HepG2 (cell line): ENCODE data around the gene PNLDC1. TPM values are rescaled to one million over a fixed set of nuclear protein-coding genes. Genes with fewer than 3 reads are reported as not detected.
A peak's percentile ranks its signal among the peaks of the same experiment; 100 is the strongest.

Experiments used
- CHD2 ChIP-seq: IDR thresholded peaks from 2 replicates; pipeline ENCODE4 v1.6.1; 2011; ENCODE audit warnings: low read depth, low read length, improper control_type of control experiment
- ELF3 ChIP-seq: IDR thresholded peaks from 2 replicates; pipeline ENCODE4 v1.6.1; 2016; ENCODE audit warnings: missing genetic modification reagents, missing compliant biosample characterization
- KLF16 ChIP-seq, 2 experiments: sonication (generic) in 1 of 2; formaldehyde crosslinking in 1 of 2; IDR thresholded peaks; 2 replicates each; pipeline versions ENCODE4 v1.6.1 to v1.8.0; 2016 to 2023; ENCODE audit warnings: missing genetic modification reagents in 2 of 2, missing compliant biosample characterization in 1 of 2
- MAFK ChIP-seq, 2 experiments: IDR thresholded peaks in 1 of 2; conservative IDR thresholded peaks in 1 of 2; 2 replicates each; pipeline ENCODE4 v1.6.1; 2011; ENCODE audit warnings: improper control_type of control experiment in 2 of 2, low read length in 2 of 2
- SP2 ChIP-seq: sonication (generic); formaldehyde crosslinking; IDR thresholded peaks from 2 replicates; pipeline ENCODE4 v1.5.1; 2020; ENCODE audit warnings: mild to moderate bottlenecking, missing genetic modification reagents
- TBP ChIP-seq: sonication (generic); formaldehyde crosslinking; IDR thresholded peaks from 2 replicates; pipeline ENCODE4 v1.5.0; 2020; ENCODE audit warnings: missing genetic modification reagents
- ZNF230 ChIP-seq: sonication (generic); formaldehyde crosslinking; IDR thresholded peaks from 2 replicates; pipeline ENCODE4 v1.4.0; 2020; ENCODE audit warnings: mild to moderate bottlenecking, missing genetic modification reagents
- ZNF3 ChIP-seq: IDR thresholded peaks from 2 replicates; pipeline ENCODE4 v1.7.0; 2017; ENCODE audit warnings: inconsistent platforms
- ZNF30 ChIP-seq: sonication (generic); formaldehyde crosslinking; IDR thresholded peaks from 2 replicates; pipeline ENCODE4 v1.5.0; 2020; ENCODE audit warnings: mild to moderate bottlenecking, missing genetic modification reagents
- ZNF350 ChIP-seq: sonication (generic); formaldehyde crosslinking; IDR thresholded peaks from 2 replicates; pipeline ENCODE4 v1.4.0; 2020; ENCODE audit warnings: mild to moderate bottlenecking, low read depth, missing genetic modification reagents, borderline replicate concordance
- ZNF451 ChIP-seq: sonication (generic); formaldehyde crosslinking; IDR thresholded peaks from 2 replicates; pipeline ENCODE4 v1.5.0; 2020; ENCODE audit warnings: mild to moderate bottlenecking, missing genetic modification reagents
- ZNF501 ChIP-seq: sonication (generic); formaldehyde crosslinking; IDR thresholded peaks from 2 replicates; pipeline ENCODE4 v1.5.1; 2020; ENCODE audit warnings: mild to moderate bottlenecking, moderate library complexity, missing genetic modification reagents
- ZNF619 ChIP-seq: sonication (generic); formaldehyde crosslinking; IDR thresholded peaks from 2 replicates; pipeline ENCODE4 v1.4.0; 2020; ENCODE audit warnings: mild to moderate bottlenecking, missing genetic modification reagents
- polyA plus RNA-seq, 8 experiments: library from polyadenylated mRNA; depleted of rRNA in 3 of 8; stranded (reverse) in 7 of 8; unstranded in 1 of 8; fragments of >200 nt; fragmentation: Illumina TruSeq in 4 of 8; extraction: Trizol in 4 of 8; gene quantifications; 2 replicates each; pipeline versions ENCODE4 v1.2.1 to v1.2.3, GENCODE V29; 2011 to 2016; ENCODE audit warnings: low read depth in 4 of 8, missing spikeins in 1 of 8, mixed read lengths in 1 of 8; ENCODE audit not compliant: insufficient read depth in 1 of 8
- total RNA-seq, 5 experiments: library from RNA; depleted of rRNA; stranded (reverse); fragments of >200 nt; fragmentation: Illumina TruSeq; extraction: Trizol; gene quantifications; 2 replicates each; pipeline ENCODE4 v1.2.3, GENCODE V29; 2016; ENCODE audit warnings: low read depth in 1 of 5
- TF ChIP-seq, protein P1 (sequence below): sonication (generic); formaldehyde crosslinking; IDR thresholded peaks from 2 replicates; pipeline ENCODE4 v1.4.0; 2020; ENCODE audit warnings: missing genetic modification reagents
- TF ChIP-seq, protein P2 (sequence below): sonication (generic); formaldehyde crosslinking; IDR thresholded peaks from 2 replicates; pipeline ENCODE4 v1.8.1; 2023; ENCODE audit warnings: missing genetic modification reagents, mild to moderate bottlenecking, borderline replicate concordance
- TF ChIP-seq, protein P3 (sequence below): sonication (generic); formaldehyde crosslinking; conservative IDR thresholded peaks from 2 replicates; pipeline ENCODE4 v1.8.1; 2023; ENCODE audit warnings: missing genetic modification reagents
- TF ChIP-seq, protein P4 (sequence below): IDR thresholded peaks from 2 replicates; pipeline ENCODE4 v1.6.1; 2016; ENCODE audit warnings: low read depth, missing genetic modification reagents, missing compliant biosample characterization

PNLDC1 gene
- total and polyA plus RNA-seq, 2 of the 13 experiments (the other 11 are each of a cell fraction or from before 2014, with no cell fraction given), result not detected

DNA sequence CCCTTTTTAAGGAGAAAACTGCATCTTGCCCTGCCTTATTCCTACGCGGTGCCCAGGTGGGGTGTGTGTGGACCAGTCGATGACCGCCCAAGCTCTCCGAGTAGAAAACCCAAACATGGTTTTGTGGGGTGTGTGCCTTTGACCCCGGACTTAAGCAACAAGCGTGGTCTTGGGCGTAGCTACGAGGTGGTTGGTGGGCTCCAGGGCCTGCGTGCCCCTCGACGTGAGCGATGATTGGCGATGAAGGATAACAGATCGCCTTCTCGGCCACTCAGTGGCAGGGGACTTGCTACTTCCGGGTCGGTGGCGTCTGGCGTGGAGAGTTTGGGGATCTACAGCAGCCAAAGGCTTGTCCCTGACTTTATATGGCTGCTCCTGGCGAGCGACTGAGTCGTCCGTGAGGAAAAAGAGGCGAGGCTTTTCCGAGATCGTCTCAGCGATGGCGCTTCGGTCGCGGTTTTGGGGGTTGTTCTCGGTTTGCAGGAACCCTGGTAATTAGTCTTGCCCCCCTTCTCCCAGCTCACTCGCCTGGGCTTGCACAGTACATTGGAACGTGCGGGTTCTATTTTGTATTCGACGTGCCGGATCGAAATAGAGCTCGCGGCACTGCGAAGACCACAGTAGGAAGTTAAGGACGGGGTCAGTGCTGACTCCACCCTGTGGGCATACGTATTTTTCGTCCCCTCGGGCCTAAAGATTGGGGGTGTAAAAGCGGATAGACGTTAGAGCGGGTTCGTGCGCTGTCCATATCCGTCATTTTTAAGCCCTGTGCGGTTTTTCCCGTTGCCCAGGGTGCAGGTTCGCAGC, 9.7 kb upstream of the PNLDC1 start, which contains the start of gene MRPL18 (continued):
- TF ChIP-seq, protein P1, sequence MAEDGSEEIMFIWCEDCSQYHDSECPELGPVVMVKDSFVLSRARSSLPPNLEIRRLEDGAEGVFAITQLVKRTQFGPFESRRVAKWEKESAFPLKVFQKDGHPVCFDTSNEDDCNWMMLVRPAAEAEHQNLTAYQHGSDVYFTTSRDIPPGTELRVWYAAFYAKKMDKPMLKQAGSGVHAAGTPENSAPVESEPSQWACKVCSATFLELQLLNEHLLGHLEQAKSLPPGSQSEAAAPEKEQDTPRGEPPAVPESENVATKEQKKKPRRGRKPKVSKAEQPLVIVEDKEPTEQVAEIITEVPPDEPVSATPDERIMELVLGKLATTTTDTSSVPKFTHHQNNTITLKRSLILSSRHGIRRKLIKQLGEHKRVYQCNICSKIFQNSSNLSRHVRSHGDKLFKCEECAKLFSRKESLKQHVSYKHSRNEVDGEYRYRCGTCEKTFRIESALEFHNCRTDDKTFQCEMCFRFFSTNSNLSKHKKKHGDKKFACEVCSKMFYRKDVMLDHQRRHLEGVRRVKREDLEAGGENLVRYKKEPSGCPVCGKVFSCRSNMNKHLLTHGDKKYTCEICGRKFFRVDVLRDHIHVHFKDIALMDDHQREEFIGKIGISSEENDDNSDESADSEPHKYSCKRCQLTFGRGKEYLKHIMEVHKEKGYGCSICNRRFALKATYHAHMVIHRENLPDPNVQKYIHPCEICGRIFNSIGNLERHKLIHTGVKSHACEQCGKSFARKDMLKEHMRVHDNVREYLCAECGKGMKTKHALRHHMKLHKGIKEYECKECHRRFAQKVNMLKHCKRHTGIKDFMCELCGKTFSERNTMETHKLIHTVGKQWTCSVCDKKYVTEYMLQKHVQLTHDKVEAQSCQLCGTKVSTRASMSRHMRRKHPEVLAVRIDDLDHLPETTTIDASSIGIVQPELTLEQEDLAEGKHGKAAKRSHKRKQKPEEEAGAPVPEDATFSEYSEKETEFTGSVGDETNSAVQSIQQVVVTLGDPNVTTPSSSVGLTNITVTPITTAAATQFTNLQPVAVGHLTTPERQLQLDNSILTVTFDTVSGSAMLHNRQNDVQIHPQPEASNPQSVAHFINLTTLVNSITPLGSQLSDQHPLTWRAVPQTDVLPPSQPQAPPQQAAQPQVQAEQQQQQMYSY (CRISPR knock-in tag), result no peak
- no peak for TF ChIP-seq ZNF350
- TF ChIP-seq, protein P2, sequence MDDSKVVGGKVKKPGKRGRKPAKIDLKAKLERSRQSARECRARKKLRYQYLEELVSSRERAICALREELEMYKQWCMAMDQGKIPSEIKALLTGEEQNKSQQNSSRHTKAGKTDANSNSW (CRISPR knock-in tag), result no peak
- 0 out of 4 replicates have a peak, but pooled peaks of 1 of the 2 experiments have one; percentile 7 for TF ChIP-seq MAFK (conservative IDR thresholded peaks at IDR 0.05 in 1 of 2, IDR thresholded peaks at IDR 0.05 in 1 of 2; ENCODE audit: low read length in 2 of 2)
- peak; percentile 7 for TF ChIP-seq ZNF501 (CRISPR knock-in tag)
- TF ChIP-seq, protein P3, sequence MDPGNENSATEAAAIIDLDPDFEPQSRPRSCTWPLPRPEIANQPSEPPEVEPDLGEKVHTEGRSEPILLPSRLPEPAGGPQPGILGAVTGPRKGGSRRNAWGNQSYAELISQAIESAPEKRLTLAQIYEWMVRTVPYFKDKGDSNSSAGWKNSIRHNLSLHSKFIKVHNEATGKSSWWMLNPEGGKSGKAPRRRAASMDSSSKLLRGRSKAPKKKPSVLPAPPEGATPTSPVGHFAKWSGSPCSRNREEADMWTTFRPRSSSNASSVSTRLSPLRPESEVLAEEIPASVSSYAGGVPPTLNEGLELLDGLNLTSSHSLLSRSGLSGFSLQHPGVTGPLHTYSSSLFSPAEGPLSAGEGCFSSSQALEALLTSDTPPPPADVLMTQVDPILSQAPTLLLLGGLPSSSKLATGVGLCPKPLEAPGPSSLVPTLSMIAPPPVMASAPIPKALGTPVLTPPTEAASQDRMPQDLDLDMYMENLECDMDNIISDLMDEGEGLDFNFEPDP, result no peak
- TF ChIP-seq, protein P4, sequence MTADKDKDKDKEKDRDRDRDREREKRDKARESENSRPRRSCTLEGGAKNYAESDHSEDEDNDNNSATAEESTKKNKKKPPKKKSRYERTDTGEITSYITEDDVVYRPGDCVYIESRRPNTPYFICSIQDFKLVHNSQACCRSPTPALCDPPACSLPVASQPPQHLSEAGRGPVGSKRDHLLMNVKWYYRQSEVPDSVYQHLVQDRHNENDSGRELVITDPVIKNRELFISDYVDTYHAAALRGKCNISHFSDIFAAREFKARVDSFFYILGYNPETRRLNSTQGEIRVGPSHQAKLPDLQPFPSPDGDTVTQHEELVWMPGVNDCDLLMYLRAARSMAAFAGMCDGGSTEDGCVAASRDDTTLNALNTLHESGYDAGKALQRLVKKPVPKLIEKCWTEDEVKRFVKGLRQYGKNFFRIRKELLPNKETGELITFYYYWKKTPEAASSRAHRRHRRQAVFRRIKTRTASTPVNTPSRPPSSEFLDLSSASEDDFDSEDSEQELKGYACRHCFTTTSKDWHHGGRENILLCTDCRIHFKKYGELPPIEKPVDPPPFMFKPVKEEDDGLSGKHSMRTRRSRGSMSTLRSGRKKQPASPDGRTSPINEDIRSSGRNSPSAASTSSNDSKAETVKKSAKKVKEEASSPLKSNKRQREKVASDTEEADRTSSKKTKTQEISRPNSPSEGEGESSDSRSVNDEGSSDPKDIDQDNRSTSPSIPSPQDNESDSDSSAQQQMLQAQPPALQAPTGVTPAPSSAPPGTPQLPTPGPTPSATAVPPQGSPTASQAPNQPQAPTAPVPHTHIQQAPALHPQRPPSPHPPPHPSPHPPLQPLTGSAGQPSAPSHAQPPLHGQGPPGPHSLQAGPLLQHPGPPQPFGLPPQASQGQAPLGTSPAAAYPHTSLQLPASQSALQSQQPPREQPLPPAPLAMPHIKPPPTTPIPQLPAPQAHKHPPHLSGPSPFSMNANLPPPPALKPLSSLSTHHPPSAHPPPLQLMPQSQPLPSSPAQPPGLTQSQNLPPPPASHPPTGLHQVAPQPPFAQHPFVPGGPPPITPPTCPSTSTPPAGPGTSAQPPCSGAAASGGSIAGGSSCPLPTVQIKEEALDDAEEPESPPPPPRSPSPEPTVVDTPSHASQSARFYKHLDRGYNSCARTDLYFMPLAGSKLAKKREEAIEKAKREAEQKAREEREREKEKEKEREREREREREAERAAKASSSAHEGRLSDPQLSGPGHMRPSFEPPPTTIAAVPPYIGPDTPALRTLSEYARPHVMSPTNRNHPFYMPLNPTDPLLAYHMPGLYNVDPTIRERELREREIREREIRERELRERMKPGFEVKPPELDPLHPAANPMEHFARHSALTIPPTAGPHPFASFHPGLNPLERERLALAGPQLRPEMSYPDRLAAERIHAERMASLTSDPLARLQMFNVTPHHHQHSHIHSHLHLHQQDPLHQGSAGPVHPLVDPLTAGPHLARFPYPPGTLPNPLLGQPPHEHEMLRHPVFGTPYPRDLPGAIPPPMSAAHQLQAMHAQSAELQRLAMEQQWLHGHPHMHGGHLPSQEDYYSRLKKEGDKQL (CRISPR knock-in tag), result 0 out of 2 replicates have a peak, but pooled peaks have one; percentile 41
- TF ChIP-seq ZNF451 (CRISPR knock-in tag), result no peak; the same call in 1 of the 2 replicates
- peak; percentile 93 for TF ChIP-seq SP2 (CRISPR knock-in tag)
- TF ChIP-seq ZNF619 (CRISPR knock-in tag), result no peak; the same call in 1 of the 2 replicates
- TF ChIP-seq KLF16 (CRISPR knock-in tag; IDR thresholded peaks at IDR 0.05), result no peak
- 0 out of 2 replicates have a peak, but pooled peaks have one; percentile 49 for TF ChIP-seq CHD2
- TF ChIP-seq ZNF30, result no peak
- peak; percentile 76 for TF ChIP-seq ELF3 (CRISPR knock-in tag)
- no peak for TF ChIP-seq ZNF230
- no peak for TF ChIP-seq TBP (CRISPR knock-in tag)
- no peak for TF ChIP-seq ZNF3 (CRISPR knock-in tag)
